ENCODE measurements around the gene SLC6A6.

DNA sequence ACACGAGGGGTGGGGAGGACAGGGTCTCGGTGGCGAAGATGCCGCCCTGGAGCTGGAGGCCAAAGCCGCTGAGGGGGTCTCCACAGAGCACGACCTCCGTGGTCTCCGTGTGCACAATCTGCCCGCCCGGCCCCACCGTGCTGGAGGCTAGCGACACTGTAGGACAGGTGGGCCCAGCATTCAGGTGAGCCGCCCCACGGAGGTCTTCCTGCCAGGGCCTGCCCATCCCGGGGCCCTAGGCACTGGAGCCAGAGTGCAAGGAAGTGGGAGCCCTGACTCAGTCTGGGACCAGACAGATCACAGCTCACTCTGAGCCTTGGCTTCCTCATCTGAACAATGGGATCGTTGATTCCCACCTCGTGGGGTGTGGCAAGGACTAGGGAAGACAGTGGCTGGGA is 111.9 kb downstream of the SLC6A6 start:
- TF ChIP-seq, protein P1, sequence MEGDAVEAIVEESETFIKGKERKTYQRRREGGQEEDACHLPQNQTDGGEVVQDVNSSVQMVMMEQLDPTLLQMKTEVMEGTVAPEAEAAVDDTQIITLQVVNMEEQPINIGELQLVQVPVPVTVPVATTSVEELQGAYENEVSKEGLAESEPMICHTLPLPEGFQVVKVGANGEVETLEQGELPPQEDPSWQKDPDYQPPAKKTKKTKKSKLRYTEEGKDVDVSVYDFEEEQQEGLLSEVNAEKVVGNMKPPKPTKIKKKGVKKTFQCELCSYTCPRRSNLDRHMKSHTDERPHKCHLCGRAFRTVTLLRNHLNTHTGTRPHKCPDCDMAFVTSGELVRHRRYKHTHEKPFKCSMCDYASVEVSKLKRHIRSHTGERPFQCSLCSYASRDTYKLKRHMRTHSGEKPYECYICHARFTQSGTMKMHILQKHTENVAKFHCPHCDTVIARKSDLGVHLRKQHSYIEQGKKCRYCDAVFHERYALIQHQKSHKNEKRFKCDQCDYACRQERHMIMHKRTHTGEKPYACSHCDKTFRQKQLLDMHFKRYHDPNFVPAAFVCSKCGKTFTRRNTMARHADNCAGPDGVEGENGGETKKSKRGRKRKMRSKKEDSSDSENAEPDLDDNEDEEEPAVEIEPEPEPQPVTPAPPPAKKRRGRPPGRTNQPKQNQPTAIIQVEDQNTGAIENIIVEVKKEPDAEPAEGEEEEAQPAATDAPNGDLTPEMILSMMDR (IDR thresholded peaks at IDR 0.05) = no peak
- TF ChIP-seq POLR2A (IDR thresholded peaks at IDR 0.05) = no peak
